Transverse colon (tissue), 4 donors: ENCODE data around the gene CPM. TPM values are rescaled to one million over a fixed set of nuclear protein-coding genes. Genes with fewer than 3 reads are reported as not detected.

ENCODE experiments used
- DNase-seq: peaks from one replicate; pipeline ENCODE4 v3.0.0-alpha.2; 2019
- H3K27ac ChIP-seq, 4 donors: fragments of 200-600 bp; sonication (generic); 2 replicates each; pipeline ENCODE4 v1.5.1; 2016 to 2018; ENCODE audit warnings: inconsistent platforms in 4 of 4
- H3K27me3 ChIP-seq: fragments of 200-600 bp; sonication (generic); 2 replicates; pipeline ENCODE4 v1.5.1; 2017; ENCODE audit warnings: inconsistent platforms
- H3K36me3 ChIP-seq, 4 donors: fragments of 200-600 bp; sonication (generic); 2 replicates each; pipeline ENCODE4 v1.5.1; 2017 to 2019; ENCODE audit warnings: inconsistent platforms in 4 of 4
- H3K4me1 ChIP-seq, 4 donors: fragments of 200-600 bp; sonication (generic); 2 replicates each; pipeline ENCODE4 v1.5.1; 2017 to 2020; ENCODE audit warnings: inconsistent platforms in 4 of 4
- H3K4me3 ChIP-seq, 4 donors: fragments of 200-600 bp; sonication (generic); 1 replicate in 1 of 4; 2 replicates in 3 of 4; pipeline versions ENCODE4 v1.5.1 to v1.6.1; 2017 to 2019; ENCODE audit warnings: inconsistent platforms in 4 of 4
- H3K9me3 ChIP-seq, 2 donors: fragments of 200-600 bp; sonication (generic); 2 replicates each; pipeline ENCODE4 v1.5.1; 2017 to 2019; ENCODE audit warnings: inconsistent platforms in 2 of 2
- CTCF ChIP-seq, 5 experiments: fragments of 200-600 bp in 3 of 5; fragments of 450-650 bp in 2 of 5; sonication (generic) in 3 of 5; IDR thresholded peaks; 1 replicate in 2 of 5; 2 replicates in 3 of 5; pipeline ENCODE4 v1.5.1; 2016 to 2017; ENCODE audit warnings: antibody characterized with exemption in 5 of 5, inconsistent platforms in 3 of 5, mild to moderate bottlenecking in 2 of 5, moderate library complexity in 1 of 5
- EP300 ChIP-seq: sonication (generic); formaldehyde crosslinking; IDR thresholded peaks from one replicate; pipeline ENCODE4 v1.6.1; 2017; ENCODE audit warnings: antibody characterized with exemption, low read depth
- POLR2A ChIP-seq: fragments of 450-650 bp; IDR thresholded peaks from one replicate; pipeline ENCODE4 v1.6.1; 2016; ENCODE audit warnings: antibody characterized with exemption, mild to moderate bottlenecking, moderate library complexity
- POLR2AphosphoS5 ChIP-seq, 3 donors: sonication (generic); formaldehyde crosslinking; IDR thresholded peaks; one replicate each; pipeline ENCODE4 v1.6.1; 2016; ENCODE audit warnings: antibody characterized with exemption in 3 of 3
- WGBS, 2 donors: methylation state at CpG; one replicate each; pipeline ENCODE4 v1.1.5; 2018; ENCODE audit warnings: low coverage in 1 of 2; 5-methylcytosine and 5-hydroxymethylcytosine counted together
- in situ Hi-C, 4 donors: fragments of 200-750 bp; cut with MboI; loops; one replicate each; pipeline versions ENCODE4 v1.15.0 to v1.15.1; 2017; ENCODE audit warnings: low sequenced_read_pairs in 3 of 4, low pct_ligation_motif_present in 1 of 4, low pct_unique_long_range_greater_than_20kb in 1 of 4
- intact Hi-C: fragments of 100-400 bp; cut with DNase I; formaldehyde crosslinking; loops from one replicate; pipeline ENCODE4 v1.15.1; 2023; ENCODE audit warnings: low total_unique reads
- total RNA-seq, 4 donors: library from RNA; depleted of rRNA; stranded (reverse); fragments of >200 nt; gene quantifications; one replicate each; pipeline ENCODE4 v1.1.0, GENCODE V29; 2016

The CPM gene
- total RNA-seq, 4 donors from 2014 or later, result 36.4 to 147 (median 107) TPM

- Histone ChIP-seq H3K4me1 (no peaks in the 10 kb centered on the region), H3K36me3 (peaks cover 0 to 66% (median 30%) of the 10 kb centered on the region in 4 donors), H3K9me3 (no peaks in the 10 kb centered on the region), H3K4me3 (no peak overlapping the region), H3K27me3 (no peaks in the 10 kb centered on the region), H3K27ac (no peak overlapping the region)
- WGBS, 2 donors, result 74% methylated on average over 1 of the region's 1 CpG; no CpG with 5 or more reads in 1 of the 2 donors
- intact Hi-C loops, result no loop called here
- TF ChIP-seq CTCF (IDR thresholded peaks at IDR 0.05) (no peak), POLR2A (no peak), EP300 (no peak), POLR2AphosphoS5 (IDR thresholded peaks at IDR 0.05) (no peak)
- in situ Hi-C loops, result no loop called here
- no peak for DNase-seq
Observed at GRCh38 chr12:68837215-68837614, 95.8 kb downstream of the CPM start.

- Histone ChIP-seq H3K27ac (no peak overlapping the region), H3K36me3 (peaks cover 0 to 55% (median 30%) of the 10 kb centered on the region in 4 donors), H3K4me1 (no peaks in the 10 kb centered on the region), H3K27me3 (no peaks in the 10 kb centered on the region), H3K4me3 (no peak overlapping the region), H3K9me3 (no peaks in the 10 kb centered on the region)
- TF ChIP-seq CTCF (IDR thresholded peaks at IDR 0.05) (no peak), EP300 (no peak), POLR2A (no peak), POLR2AphosphoS5 (IDR thresholded peaks at IDR 0.05) (no peak)
- WGBS, 2 donors, result 70 to 86% methylated on average over 5 to 10 of the region's 10 CpGs
- intact Hi-C loops, result no loop called here
- in situ Hi-C loops, result no loop called here
- DNase-seq, result no peak
Observed at GRCh38 chr12:68835333-68835908, 97.5 kb downstream of the CPM start.

- Histone ChIP-seq H3K4me3 (no peak overlapping the region), H3K36me3 (peaks cover 0 to 45% (median 25%) of the 10 kb centered on the region in 4 donors), H3K4me1 (peaks cover 0 to 13% (median 0%) of the 10 kb centered on the region in 4 donors), H3K27me3 (no peaks in the 10 kb centered on the region), H3K9me3 (no peaks in the 10 kb centered on the region), H3K27ac (no peak overlapping the region)
- in situ Hi-C loops (no loop called here), intact Hi-C loops (no loop called here)
- 97 to 100% methylated on average over 4 of the region's 4 CpGs for WGBS, 2 donors
- TF ChIP-seq POLR2AphosphoS5 (IDR thresholded peaks at IDR 0.05), result no peak
- no peak for TF ChIP-seq CTCF (IDR thresholded peaks at IDR 0.05)
- TF ChIP-seq POLR2A, result no peak
- no peak for TF ChIP-seq EP300
- no peak for DNase-seq
Observed at GRCh38 chr12:68833508-68833907, 99.5 kb downstream of the CPM start.

GRCh38 chr12:68832504-68832867 is 100.5 kb downstream of the CPM start:
- intact Hi-C loops, result no loop called here
- H3K36me3 ChIP-seq, result peaks cover 0 to 43% (median 21%) of the 10 kb centered on the region in 4 donors
- in situ Hi-C loops, result no loop called here
- H3K27ac ChIP-seq, result no peak overlapping the region
- peaks cover 0 to 13% (median 0%) of the 10 kb centered on the region in 4 donors for H3K4me1 ChIP-seq
- H3K27me3 ChIP-seq, result no peaks in the 10 kb centered on the region
- no peaks in the 10 kb centered on the region for H3K9me3 ChIP-seq
- WGBS, 2 donors, result 86 to 97% methylated on average over 3 to 4 of the region's 4 CpGs
- TF ChIP-seq POLR2A (no peak), CTCF (IDR thresholded peaks at IDR 0.05) (no peak)
- no peak for DNase-seq
- no peak overlapping the region for H3K4me3 ChIP-seq
